H9 (cell line): Measurements from ENCODE around the gene MMP10. TPM values are rescaled to one million over a fixed set of nuclear protein-coding genes. Genes with fewer than 3 reads are reported as not detected.

Experiments
- DNase-seq: peaks from one replicate; pipeline ENCODE4 v3.0.0-alpha.2; 2017
- H2AFZ ChIP-seq: one replicate; pipeline ENCODE4 v1.6.1; 2013; ENCODE audit warnings: mild to moderate bottlenecking, low read length, control low read depth, moderate library complexity
- H2AK5ac ChIP-seq: 2 replicates; pipeline ENCODE4 v1.6.1; 2013; ENCODE audit warnings: low read length, control low read depth, mixed read lengths; ENCODE audit not compliant: insufficient read length
- H2BK120ac ChIP-seq: one replicate; pipeline ENCODE4 v1.6.1; 2013; ENCODE audit warnings: low read depth, mild to moderate bottlenecking, low read length, control low read depth, inconsistent platforms; ENCODE audit not compliant: poor library complexity, severe bottlenecking
- H2BK12ac ChIP-seq: 2 replicates; pipeline ENCODE4 v1.6.1; 2013; ENCODE audit warnings: low read length, control low read depth, mixed read lengths, low read depth; ENCODE audit not compliant: insufficient read length
- H2BK15ac ChIP-seq: 2 replicates; pipeline ENCODE4 v1.6.1; 2013; ENCODE audit warnings: low read depth, low read length, control low read depth
- H2BK20ac ChIP-seq: one replicate; pipeline ENCODE4 v1.6.1; 2013; ENCODE audit warnings: low read depth, mild to moderate bottlenecking, low read length, control low read depth, inconsistent platforms; ENCODE audit not compliant: poor library complexity, severe bottlenecking
- H2BK5ac ChIP-seq: 2 replicates; pipeline ENCODE4 v1.6.1; 2013; ENCODE audit warnings: low read length, control low read depth, mixed read lengths; ENCODE audit not compliant: insufficient read length
- H3K14ac ChIP-seq: 2 replicates; pipeline ENCODE4 v1.6.1; 2013; ENCODE audit warnings: low read length, control low read depth; ENCODE audit not compliant: insufficient read depth
- H3K18ac ChIP-seq: 2 replicates; pipeline ENCODE4 v1.6.1; 2013; ENCODE audit warnings: low read depth, mild to moderate bottlenecking, mixed read lengths, low read length, control low read depth; ENCODE audit not compliant: insufficient read length
- H3K23ac ChIP-seq: 2 replicates; pipeline ENCODE4 v1.6.1; 2013; ENCODE audit warnings: low read length, control low read depth, mixed read lengths, low read depth; ENCODE audit not compliant: insufficient read length
- H3K23me2 ChIP-seq: 2 replicates; pipeline ENCODE4 v1.6.1; 2013; ENCODE audit warnings: low read depth, mild to moderate bottlenecking, mixed read lengths, low read length, control low read depth; ENCODE audit not compliant: insufficient read length, poor library complexity, severe bottlenecking
- H3K27ac ChIP-seq: 2 replicates; pipeline ENCODE4 v1.5.1; 2013; ENCODE audit warnings: low read length, control low read depth, mixed read lengths, low read depth; ENCODE audit not compliant: insufficient read length
- H3K27me3 ChIP-seq: 2 replicates; pipeline ENCODE4 v1.6.1; 2013; ENCODE audit warnings: low read length, control low read depth, inconsistent platforms; ENCODE audit not compliant: insufficient read depth
- H3K4ac ChIP-seq: 2 replicates; pipeline ENCODE4 v1.6.1; 2013; ENCODE audit warnings: low read depth, mild to moderate bottlenecking, control low read depth, inconsistent platforms, low read length, moderate library complexity
- H3K4me1 ChIP-seq: 2 replicates; pipeline ENCODE4 v1.6.1; 2013; ENCODE audit warnings: low read length, control low read depth, inconsistent platforms; ENCODE audit not compliant: insufficient read depth
- H3K4me2 ChIP-seq: 2 replicates; pipeline ENCODE4 v1.6.1; 2013; ENCODE audit warnings: low read length, control low read depth, mixed read lengths; ENCODE audit not compliant: insufficient read length, insufficient read depth
- H3K56ac ChIP-seq: 2 replicates; pipeline ENCODE4 v1.6.1; 2013; ENCODE audit warnings: low read depth, mild to moderate bottlenecking, mixed read lengths, low read length, control low read depth; ENCODE audit not compliant: insufficient read length
- H3K79me1 ChIP-seq: 2 replicates; pipeline ENCODE4 v1.6.1; 2013; ENCODE audit warnings: low read depth, mild to moderate bottlenecking, moderate library complexity, low read length, control low read depth, inconsistent platforms; ENCODE audit not compliant: insufficient read depth, poor library complexity, severe bottlenecking
- H3K79me2 ChIP-seq: 2 replicates; pipeline ENCODE4 v1.6.1; 2013; ENCODE audit warnings: low read length, control low read depth, inconsistent platforms; ENCODE audit not compliant: insufficient read depth
- H3K9ac ChIP-seq: 2 replicates; pipeline ENCODE4 v1.6.1; 2013; ENCODE audit warnings: low read length, control low read depth, mixed read lengths; ENCODE audit not compliant: insufficient read length; ENCODE audit errors: extremely low read depth
- H3K9me3 ChIP-seq: one replicate; pipeline ENCODE4 v1.6.1; 2013; ENCODE audit warnings: low read depth, low read length, inconsistent platforms; ENCODE audit not compliant: control insufficient read depth
- H3T11ph ChIP-seq: one replicate; pipeline ENCODE4 v1.6.1; 2013; ENCODE audit warnings: mild to moderate bottlenecking, low read length, control low read depth, inconsistent platforms
- H4K20me1 ChIP-seq: one replicate; pipeline ENCODE4 v1.6.1; 2013; ENCODE audit not compliant: control insufficient read depth, insufficient read length, insufficient read depth
- H4K5ac ChIP-seq: 2 replicates; pipeline ENCODE4 v1.6.1; 2013; ENCODE audit warnings: low read depth, mild to moderate bottlenecking, mixed read lengths, low read length, control low read depth; ENCODE audit not compliant: insufficient read length
- H4K8ac ChIP-seq: replicated peaks from 2 replicates; pipeline ENCODE4 v1.6.1; 2013; ENCODE audit warnings: low read length, control low read depth, mixed read lengths, low read depth; ENCODE audit not compliant: insufficient read length
- H4K91ac ChIP-seq: 2 replicates; pipeline ENCODE4 v1.6.1; 2013; ENCODE audit warnings: low read depth, mild to moderate bottlenecking, moderate library complexity, mixed read lengths, low read length, control low read depth; ENCODE audit not compliant: insufficient read length
- H3K27ac Mint-ChIP-seq, 3 experiments: 2 replicates in 2 of 3; 3 replicates in 1 of 3; pipeline ENCODE4 v1.8.0; 2020 to 2021; ENCODE audit warnings: mixed read lengths in 3 of 3, mild to moderate bottlenecking in 1 of 3, moderate library complexity in 1 of 3
- H3K27me3 Mint-ChIP-seq: 2 replicates; pipeline ENCODE4 v1.8.0; 2021; ENCODE audit warnings: low read depth, mild to moderate bottlenecking, moderate library complexity, mixed read lengths
- H3K36me3 Mint-ChIP-seq, 3 experiments: 2 replicates in 2 of 3; 3 replicates in 1 of 3; pipeline ENCODE4 v1.8.0; 2020 to 2021; ENCODE audit warnings: low read depth in 3 of 3, mixed read lengths in 3 of 3; ENCODE audit not compliant: insufficient read depth in 1 of 3
- H3K4me1 Mint-ChIP-seq, 2 experiments: 2 replicates each; pipeline ENCODE4 v1.8.0; 2020; ENCODE audit warnings: mixed read lengths in 2 of 2
- H3K4me3 Mint-ChIP-seq, 2 experiments: 2 replicates in 1 of 2; 3 replicates in 1 of 2; pipeline ENCODE4 v1.8.0; 2020 to 2021; ENCODE audit warnings: mild to moderate bottlenecking in 2 of 2, mixed read lengths in 2 of 2, moderate library complexity in 1 of 2
- H3K9me3 Mint-ChIP-seq, 2 experiments: 2 replicates in 1 of 2; 3 replicates in 1 of 2; pipeline ENCODE4 v1.8.0; 2020; ENCODE audit warnings: mild to moderate bottlenecking in 2 of 2, mixed read lengths in 2 of 2, moderate library complexity in 1 of 2
- CTCF ChIP-seq: fragments of 200-600 bp; sonication (generic); conservative IDR thresholded peaks from 3 replicates; pipeline ENCODE4 v1.8.0; 2021; ENCODE audit warnings: antibody characterized with exemption, mild to moderate bottlenecking
- WGBS: extraction: QIAGEN DNeasy Blood & Tissue Kit; methylation state at CpG from one replicate; pipeline ENCODE4 v1.1.7; 2013; ENCODE audit warnings: missing lambda C conversion rate, low lambda C conversion rate, mixed read lengths; ENCODE audit not compliant: insufficient read length; ENCODE audit errors: extremely low coverage; 5-methylcytosine and 5-hydroxymethylcytosine counted together
- total RNA-seq: library from RNA; stranded (reverse); gene quantifications from 2 replicates; pipeline ENCODE4 v1.2.1, GENCODE V29; 2021

MMP10 gene
- total RNA-seq, 1 experiment from 2014 or later: not detected

- H2BK20ac ChIP-seq: no peak within 1 kb of the TSS
- no peak within 1 kb of the TSS for H2AFZ ChIP-seq
- no peak within 1 kb of the TSS; a peak in 1 of 7 replicates for H3K27ac Mint-ChIP-seq
- no peak within 1 kb of the TSS for H3K4ac ChIP-seq
- H2BK12ac ChIP-seq: no peak within 1 kb of the TSS
- no peaks in the 10 kb centered on the region for H3K9me3 ChIP-seq
- no peak within 1 kb of the TSS for H3K56ac ChIP-seq
- no peak within 1 kb of the TSS for H2AK5ac ChIP-seq
- no peak within 1 kb of the TSS for H3T11ph ChIP-seq
- no peak for DNase-seq
- H3K79me1 ChIP-seq: no peaks in the 10 kb centered on the region
- H3K9me3 Mint-ChIP-seq: no peaks in the 10 kb centered on the region
- H3K23me2 ChIP-seq: no peaks in the 10 kb centered on the region
- H2BK5ac ChIP-seq: no peak within 1 kb of the TSS
- no peaks in the 10 kb centered on the region for H3K79me2 ChIP-seq
- no peak within 1 kb of the TSS for H3K18ac ChIP-seq
- no peaks in the 10 kb centered on the region for H3K36me3 Mint-ChIP-seq
- H3K9ac ChIP-seq: no peak within 1 kb of the TSS
- no peak within 1 kb of the TSS for H3K14ac ChIP-seq
- H3K4me2 ChIP-seq: no peak within 1 kb of the TSS
- H4K5ac ChIP-seq: no peak within 1 kb of the TSS
- WGBS: no CpG with 5 or more reads among the region's 7 CpGs
- H4K20me1 ChIP-seq: no peaks in the 10 kb centered on the region
- no peak within 1 kb of the TSS for H2BK15ac ChIP-seq
- H3K27ac ChIP-seq: no peak within 1 kb of the TSS
- H4K91ac ChIP-seq: no peak within 1 kb of the TSS
- no peak within 1 kb of the TSS for H2BK120ac ChIP-seq
- no peak within 1 kb of the TSS for H3K23ac ChIP-seq
- no peaks in the 10 kb centered on the region for H3K27me3 ChIP-seq
- H3K4me3 Mint-ChIP-seq: no peak within 1 kb of the TSS
- H3K4me1 ChIP-seq: no peaks in the 10 kb centered on the region
- peaks cover 0 to 2% of the 10 kb centered on the region in 2 experiments; a peak in 1 of 4 replicates for H3K4me1 Mint-ChIP-seq
- no peaks in the 10 kb centered on the region for H3K27me3 Mint-ChIP-seq
- H4K8ac ChIP-seq: no peak within 1 kb of the TSS
- TF ChIP-seq CTCF: no peak
These were observed 17.8 kb upstream of the MMP10 start, which contains the start of gene MMP1 for GRCh38 chr11:102798012-102798746. Gene MMP1, minus strand, starts transcription at chr11:102798160. Its CDS starts 68 bp downstream, at chr11:102798092.
